Loucy (cell line): Measurements from ENCODE around the gene CREB1.

Experiments used
- H2AFZ ChIP-seq: fragments of 200-600 bp; sonication (generic); 2 replicates; pipeline ENCODE4 v1.6.0; 2016; ENCODE audit warnings: antibody characterized with exemption, mild to moderate bottlenecking, low read length, moderate library complexity
- H3F3A ChIP-seq: fragments of 200-600 bp; 2 replicates; pipeline ENCODE4 v1.6.0; 2016; ENCODE audit warnings: antibody characterized with exemption, low read depth, mild to moderate bottlenecking
- H3K27me3 ChIP-seq: fragments of 200-600 bp; sonication (generic); 2 replicates; pipeline ENCODE4 v1.6.1; 2014; ENCODE audit warnings: low read length, mild to moderate bottlenecking; ENCODE audit not compliant: insufficient read depth, poor library complexity, severe bottlenecking
- H3K36me3 ChIP-seq: fragments of 200-600 bp; sonication (generic); 2 replicates; pipeline ENCODE4 v1.6.1; 2016; ENCODE audit warnings: low read length; ENCODE audit not compliant: insufficient read depth
- H3K4me1 ChIP-seq: fragments of 200-600 bp; sonication (generic); 2 replicates; pipeline ENCODE4 v1.5.1; 2014; ENCODE audit warnings: low read length, mild to moderate bottlenecking; ENCODE audit not compliant: insufficient read depth, poor library complexity, severe bottlenecking
- H3K4me2 ChIP-seq: fragments of 200-600 bp; sonication (generic); 2 replicates; pipeline ENCODE4 v1.6.0; 2014; ENCODE audit warnings: antibody characterized with exemption, low read length, low read depth, mild to moderate bottlenecking; ENCODE audit not compliant: poor library complexity, severe bottlenecking
- H3K4me3 ChIP-seq: fragments of 200-600 bp; sonication (generic); 2 replicates; pipeline ENCODE4 v1.5.1; 2014; ENCODE audit warnings: low read length, mild to moderate bottlenecking, mixed read lengths; ENCODE audit not compliant: poor library complexity, severe bottlenecking
- H3K79me2 ChIP-seq: fragments of 200-600 bp; sonication (generic); 2 replicates; pipeline ENCODE4 v1.6.1; 2014; ENCODE audit warnings: low read length; ENCODE audit not compliant: insufficient read depth
- H3K9ac ChIP-seq: fragments of 200-600 bp; sonication (generic); 2 replicates; pipeline ENCODE4 v1.6.0; 2014; ENCODE audit warnings: mild to moderate bottlenecking, low read depth, low read length, moderate library complexity; ENCODE audit not compliant: poor library complexity, severe bottlenecking
- H3K9me2 ChIP-seq: fragments of 200-600 bp; sonication (generic); replicated peaks from 2 replicates; pipeline ENCODE4 v1.6.1; 2016; ENCODE audit warnings: low read depth, low read length, mixed read lengths
- H3K9me3 ChIP-seq: fragments of 200-600 bp; sonication (generic); 2 replicates; pipeline ENCODE4 v1.6.1; 2014; ENCODE audit warnings: mild to moderate bottlenecking, antibody characterized with exemption, low read length, low read depth; ENCODE audit not compliant: insufficient read depth
- H4K20me1 ChIP-seq: fragments of 200-600 bp; sonication (generic); 2 replicates; pipeline ENCODE4 v1.6.0; 2014; ENCODE audit warnings: antibody characterized with exemption, low read length, mild to moderate bottlenecking; ENCODE audit not compliant: insufficient read depth, poor library complexity, severe bottlenecking
- EZH2phosphoT487 ChIP-seq: fragments of 200-600 bp; IDR thresholded peaks from 2 replicates; pipeline ENCODE4 v1.6.1; 2018; ENCODE audit warnings: antibody characterized with exemption, mild to moderate bottlenecking, moderate library complexity, borderline replicate concordance
- TF ChIP-seq, protein P1 (sequence below): fragments of 200-600 bp; sonication (generic); conservative IDR thresholded peaks from 2 replicates; pipeline ENCODE4 v1.5.1; 2014; ENCODE audit warnings: mild to moderate bottlenecking, antibody characterized with exemption, low read length

Gene CREB1

DNA sequence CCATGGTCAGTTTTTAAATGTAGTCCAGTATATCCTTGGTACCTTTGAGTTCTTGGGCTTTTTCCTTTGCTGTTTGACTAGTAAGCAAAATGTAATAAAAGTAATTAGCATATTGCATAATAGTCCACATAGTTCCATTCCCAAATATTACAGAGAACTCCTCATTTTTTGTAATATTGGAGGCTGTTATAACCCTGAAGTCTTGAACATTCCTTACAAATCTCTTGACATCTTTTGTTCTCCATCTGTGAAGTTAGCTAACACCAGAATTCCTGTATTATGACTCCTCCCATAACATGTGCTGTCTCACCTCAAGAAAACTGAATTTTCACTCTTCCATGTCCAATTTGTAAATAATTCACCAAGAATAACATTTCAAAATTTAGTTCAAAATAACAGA, 17.1 kb downstream of the CREB1 start:
- Histone ChIP-seq H3K4me3 (no peak overlapping the region), H3K79me2 (peaks cover 100% of the 10 kb centered on the region), H3K27me3 (no peaks in the 10 kb centered on the region), H2AFZ (no peak overlapping the region), H4K20me1 (peaks cover 83% of the 10 kb centered on the region), H3K9me3 (no peaks in the 10 kb centered on the region), H3F3A (no peaks in the 10 kb centered on the region), H3K4me1 (peaks cover 3% of the 10 kb centered on the region), H3K9ac (no peak overlapping the region), H3K9me2 (no peaks in the 10 kb centered on the region), H3K4me2 (no peak overlapping the region), H3K36me3 (no peaks in the 10 kb centered on the region)
- TF ChIP-seq, protein P1, sequence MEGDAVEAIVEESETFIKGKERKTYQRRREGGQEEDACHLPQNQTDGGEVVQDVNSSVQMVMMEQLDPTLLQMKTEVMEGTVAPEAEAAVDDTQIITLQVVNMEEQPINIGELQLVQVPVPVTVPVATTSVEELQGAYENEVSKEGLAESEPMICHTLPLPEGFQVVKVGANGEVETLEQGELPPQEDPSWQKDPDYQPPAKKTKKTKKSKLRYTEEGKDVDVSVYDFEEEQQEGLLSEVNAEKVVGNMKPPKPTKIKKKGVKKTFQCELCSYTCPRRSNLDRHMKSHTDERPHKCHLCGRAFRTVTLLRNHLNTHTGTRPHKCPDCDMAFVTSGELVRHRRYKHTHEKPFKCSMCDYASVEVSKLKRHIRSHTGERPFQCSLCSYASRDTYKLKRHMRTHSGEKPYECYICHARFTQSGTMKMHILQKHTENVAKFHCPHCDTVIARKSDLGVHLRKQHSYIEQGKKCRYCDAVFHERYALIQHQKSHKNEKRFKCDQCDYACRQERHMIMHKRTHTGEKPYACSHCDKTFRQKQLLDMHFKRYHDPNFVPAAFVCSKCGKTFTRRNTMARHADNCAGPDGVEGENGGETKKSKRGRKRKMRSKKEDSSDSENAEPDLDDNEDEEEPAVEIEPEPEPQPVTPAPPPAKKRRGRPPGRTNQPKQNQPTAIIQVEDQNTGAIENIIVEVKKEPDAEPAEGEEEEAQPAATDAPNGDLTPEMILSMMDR: no peak
- no peak for TF ChIP-seq EZH2phosphoT487

GRCh38 chr2:207549145-207549544, 19.4 kb downstream of the CREB1 start:
- peaks cover 3% of the 10 kb centered on the region for H3K4me1 ChIP-seq
- H3F3A ChIP-seq: no peaks in the 10 kb centered on the region
- H3K9ac ChIP-seq: no peak overlapping the region
- H3K9me3 ChIP-seq: no peaks in the 10 kb centered on the region
- H3K27me3 ChIP-seq: no peaks in the 10 kb centered on the region
- H2AFZ ChIP-seq: no peak overlapping the region
- no peak overlapping the region for H3K4me2 ChIP-seq
- peaks cover 73% of the 10 kb centered on the region for H4K20me1 ChIP-seq
- peaks cover 100% of the 10 kb centered on the region for H3K79me2 ChIP-seq
- TF ChIP-seq, protein P1: no peak
- H3K9me2 ChIP-seq: no peaks in the 10 kb centered on the region
- no peaks in the 10 kb centered on the region for H3K36me3 ChIP-seq
- no peak overlapping the region for H3K4me3 ChIP-seq

DNA sequence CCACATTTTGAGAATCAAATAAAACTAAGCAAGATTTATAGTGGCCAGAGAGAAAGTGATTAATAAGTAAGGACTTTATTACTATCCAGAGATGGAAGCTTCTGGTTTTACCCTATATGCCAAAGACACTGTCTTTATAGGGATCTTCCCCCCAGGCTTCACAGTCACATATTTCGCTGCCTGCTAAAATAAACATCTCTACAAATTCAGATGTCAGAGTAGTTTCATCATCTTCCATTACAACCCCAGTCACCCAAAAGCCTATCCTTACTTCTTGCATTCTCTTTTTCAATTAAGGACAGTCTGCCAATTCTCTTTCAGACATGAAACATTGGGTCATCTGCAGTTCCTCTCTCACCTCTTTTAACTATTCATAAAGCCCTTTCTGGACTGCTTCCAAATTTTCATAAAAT, 28.3 kb downstream of the CREB1 start:
- Histone ChIP-seq H3K9me2 (no peaks in the 10 kb centered on the region), H3K9me3 (no peaks in the 10 kb centered on the region), H3K4me3 (no peak overlapping the region), H3K9ac (no peak overlapping the region), H4K20me1 (peaks cover 11% of the 10 kb centered on the region), H3K79me2 (peaks cover 33% of the 10 kb centered on the region; the same call in 1 of the 2 replicates), H3K27me3 (no peaks in the 10 kb centered on the region), H3K36me3 (peaks cover 65% of the 10 kb centered on the region), H2AFZ (no peak overlapping the region), H3K4me2 (no peak overlapping the region), H3K4me1 (no peaks in the 10 kb centered on the region), H3F3A (no peaks in the 10 kb centered on the region)
- TF ChIP-seq, protein P1: no peak
- TF ChIP-seq EZH2phosphoT487: no peak
